Left ventricle myocardium inferior (tissue), 1 donor: ENCODE results near the gene CLSTN2. TPM values are rescaled to one million over a fixed set of nuclear protein-coding genes. Genes with fewer than 3 reads are reported as not detected.

Experiments used
- DNase-seq: peaks from one replicate; pipeline ENCODE4 v3.0.0-alpha.2; 2020
- H3K27ac ChIP-seq: fragments of 200-600 bp; replicated peaks from 2 replicates; pipeline ENCODE4 v1.8.0; 2021
- H3K27me3 ChIP-seq: fragments of 200-600 bp; 2 replicates; pipeline ENCODE4 v1.8.0; 2021; ENCODE audit warnings: low read depth
- H3K36me3 ChIP-seq: fragments of 200-600 bp; 2 replicates; pipeline ENCODE4 v1.8.0; 2021
- H3K4me1 ChIP-seq: fragments of 200-600 bp; 2 replicates; pipeline ENCODE4 v1.8.0; 2021
- H3K4me3 ChIP-seq: fragments of 200-600 bp; 2 replicates; pipeline ENCODE4 v1.8.0; 2021; ENCODE audit warnings: mild to moderate bottlenecking, moderate library complexity
- H3K9me3 ChIP-seq: fragments of 200-600 bp; replicated peaks from 2 replicates; pipeline ENCODE4 v1.8.0; 2021
- intact Hi-C: fragments of 100-400 bp; cut with micrococcal nuclease; formaldehyde crosslinking; loops from one replicate; pipeline ENCODE4 v1.11.0; 2022
- total RNA-seq: library from RNA; stranded (reverse); fragmentation: NEBNext Ultra II Directional; extraction: Animal tissue kit (Norgen Biotek cat#: 25700); gene quantifications from one replicate; pipeline ENCODE4 v1.2.1, GENCODE V29; 2021
- TF ChIP-seq, protein P1 (sequence below): fragments of 200-600 bp; IDR thresholded peaks from 2 replicates; pipeline ENCODE4 v1.8.0; 2021; ENCODE audit warnings: antibody characterized with exemption, mild to moderate bottlenecking, borderline replicate concordance
- donor health status: DM: no; HTN: yes; CAD: no; lungs with severe emphysema.

CLSTN2 gene
- total RNA-seq, 1 donor from 2014 or later: 7.0 TPM

DNA sequence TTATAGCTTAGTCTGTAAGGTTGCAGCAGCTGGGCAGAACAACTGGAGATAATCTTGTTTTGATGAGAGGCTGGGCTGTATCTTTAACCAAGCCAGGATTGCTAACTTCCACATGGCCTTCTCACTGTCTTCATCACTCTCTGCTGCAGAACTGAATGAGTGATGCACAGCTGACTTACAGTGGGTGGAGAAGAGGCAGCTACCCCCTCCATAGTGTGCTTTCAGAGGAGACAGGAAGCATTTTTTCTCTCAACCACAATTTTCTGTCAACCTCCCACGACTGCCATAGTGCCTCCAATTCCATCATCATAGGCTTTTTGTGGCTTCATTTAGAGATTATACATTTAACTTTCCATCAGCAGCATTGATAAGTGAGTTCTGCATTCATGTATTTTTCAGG, 168.2 kb downstream of the CLSTN2 start:
- H3K27ac ChIP-seq: no peak overlapping the region
- DNase-seq: no peak
- H3K4me3 ChIP-seq: no peak overlapping the region
- H3K4me1 ChIP-seq: no peaks in the 10 kb centered on the region
- no peaks in the 10 kb centered on the region for H3K27me3 ChIP-seq
- H3K9me3 ChIP-seq: no peaks in the 10 kb centered on the region
- TF ChIP-seq, protein P1, sequence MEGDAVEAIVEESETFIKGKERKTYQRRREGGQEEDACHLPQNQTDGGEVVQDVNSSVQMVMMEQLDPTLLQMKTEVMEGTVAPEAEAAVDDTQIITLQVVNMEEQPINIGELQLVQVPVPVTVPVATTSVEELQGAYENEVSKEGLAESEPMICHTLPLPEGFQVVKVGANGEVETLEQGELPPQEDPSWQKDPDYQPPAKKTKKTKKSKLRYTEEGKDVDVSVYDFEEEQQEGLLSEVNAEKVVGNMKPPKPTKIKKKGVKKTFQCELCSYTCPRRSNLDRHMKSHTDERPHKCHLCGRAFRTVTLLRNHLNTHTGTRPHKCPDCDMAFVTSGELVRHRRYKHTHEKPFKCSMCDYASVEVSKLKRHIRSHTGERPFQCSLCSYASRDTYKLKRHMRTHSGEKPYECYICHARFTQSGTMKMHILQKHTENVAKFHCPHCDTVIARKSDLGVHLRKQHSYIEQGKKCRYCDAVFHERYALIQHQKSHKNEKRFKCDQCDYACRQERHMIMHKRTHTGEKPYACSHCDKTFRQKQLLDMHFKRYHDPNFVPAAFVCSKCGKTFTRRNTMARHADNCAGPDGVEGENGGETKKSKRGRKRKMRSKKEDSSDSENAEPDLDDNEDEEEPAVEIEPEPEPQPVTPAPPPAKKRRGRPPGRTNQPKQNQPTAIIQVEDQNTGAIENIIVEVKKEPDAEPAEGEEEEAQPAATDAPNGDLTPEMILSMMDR: no peak
- intact Hi-C loops: no loop called here
- no peaks in the 10 kb centered on the region for H3K36me3 ChIP-seq

DNA sequence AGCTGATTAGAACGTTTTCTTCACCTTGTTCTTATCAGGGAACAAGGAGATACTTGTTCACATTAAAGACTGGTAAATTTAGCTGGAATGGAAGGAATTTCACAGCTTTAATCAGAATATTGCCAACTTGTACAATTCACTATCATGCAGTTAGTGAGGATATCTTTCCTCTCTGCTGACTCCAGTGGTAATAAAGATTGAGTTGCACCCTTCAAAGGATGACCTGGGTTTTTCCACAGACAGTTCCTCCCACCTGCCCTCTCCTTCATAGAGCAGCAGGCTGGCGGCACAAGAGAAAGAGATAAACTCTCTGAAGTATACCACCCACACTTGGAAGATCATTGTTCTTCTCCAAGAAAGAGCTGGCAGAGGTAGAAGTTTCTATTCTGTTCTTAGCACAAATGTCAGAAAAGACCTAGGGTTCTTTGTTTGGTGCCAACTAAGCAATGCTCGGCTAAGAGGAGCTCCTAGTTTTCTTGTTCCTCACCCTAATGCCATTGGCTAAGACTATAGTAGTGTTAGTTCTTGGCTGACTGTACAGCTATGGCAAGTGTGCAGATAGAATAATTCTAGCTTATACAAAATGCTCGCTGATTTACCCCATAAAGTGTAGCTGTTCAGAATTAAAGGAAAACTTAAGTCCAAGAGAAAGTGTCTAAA, 169.1 kb downstream of the CLSTN2 start:
- Histone ChIP-seq H3K36me3 (no peaks in the 10 kb centered on the region), H3K27me3 (peaks cover under 1% of the 10 kb centered on the region), H3K27ac (no peak overlapping the region), H3K4me3 (no peak overlapping the region), H3K9me3 (no peaks in the 10 kb centered on the region), H3K4me1 (no peaks in the 10 kb centered on the region)
- intact Hi-C loops: no loop called here
- DNase-seq: no peak
- TF ChIP-seq, protein P1: no peak

DNA sequence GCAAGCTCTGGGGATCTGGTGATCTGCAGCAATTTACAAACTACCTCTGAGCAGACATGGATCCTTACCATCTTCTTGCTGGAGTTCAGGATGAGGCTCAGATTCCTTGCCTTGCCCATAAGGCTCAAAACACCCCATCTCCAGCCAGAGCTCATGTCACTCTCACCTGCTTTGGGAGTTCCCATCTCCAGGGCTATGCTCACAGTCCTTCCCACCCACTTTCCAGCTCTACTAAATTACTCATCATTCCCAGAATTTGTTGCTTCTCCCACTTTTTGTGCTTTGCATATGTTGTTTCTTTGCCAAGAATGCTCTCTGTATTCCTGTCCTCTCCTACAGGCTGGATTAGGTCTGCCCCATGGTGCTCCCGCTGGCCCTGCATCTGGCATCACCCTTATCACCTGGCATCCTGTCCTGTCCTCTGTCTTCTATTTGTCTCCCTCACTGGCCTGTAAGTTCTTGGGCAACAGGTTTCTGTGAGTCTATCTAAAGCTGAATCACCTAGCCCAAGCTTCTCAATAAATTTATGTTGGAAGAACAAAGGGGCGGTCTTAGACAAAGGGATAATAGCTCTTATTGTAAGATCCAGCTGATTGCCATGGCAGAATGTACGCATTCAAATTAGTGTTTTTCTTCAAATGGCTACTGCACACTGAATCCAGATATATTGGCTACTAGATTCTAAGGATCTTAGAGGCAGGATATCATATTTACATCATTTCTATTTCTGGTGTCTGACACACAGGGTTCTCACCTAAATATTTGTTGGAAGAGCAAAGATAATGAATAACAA, 179.2 kb downstream of the CLSTN2 start:
- DNase-seq: no peak

DNA sequence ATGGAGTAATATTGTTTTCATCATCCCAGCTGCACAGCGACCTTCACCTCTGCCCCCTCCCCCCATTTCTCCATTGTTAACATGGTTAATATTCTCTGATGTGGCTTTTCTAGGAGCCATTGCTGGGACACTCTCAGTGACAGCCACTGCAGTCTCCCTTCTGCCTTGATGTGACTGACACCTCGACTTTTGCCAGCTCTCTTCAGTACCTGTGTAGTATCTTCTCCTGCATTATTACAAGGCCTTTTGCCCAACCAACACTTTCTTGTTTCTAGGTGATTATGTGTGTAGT, 179.8 kb downstream of the CLSTN2 start:
- Histone ChIP-seq H3K27me3 (no peaks in the 10 kb centered on the region), H3K4me1 (no peaks in the 10 kb centered on the region), H3K36me3 (no peaks in the 10 kb centered on the region), H3K4me3 (no peak overlapping the region), H3K9me3 (no peaks in the 10 kb centered on the region), H3K27ac (no peak overlapping the region)
- intact Hi-C loops: no loop called here
- DNase-seq: no peak
- TF ChIP-seq, protein P1: no peak

More for the DNA sequence above, 179.2 kb downstream of the CLSTN2 start:
- Histone ChIP-seq H3K9me3 (no peaks in the 10 kb centered on the region), H3K27ac (no peak overlapping the region), H3K4me3 (no peak overlapping the region), H3K27me3 (peaks cover 2% of the 10 kb centered on the region), H3K4me1 (no peaks in the 10 kb centered on the region), H3K36me3 (no peaks in the 10 kb centered on the region)
- TF ChIP-seq, protein P1: no peak
- intact Hi-C loops: no loop called here

DNA sequence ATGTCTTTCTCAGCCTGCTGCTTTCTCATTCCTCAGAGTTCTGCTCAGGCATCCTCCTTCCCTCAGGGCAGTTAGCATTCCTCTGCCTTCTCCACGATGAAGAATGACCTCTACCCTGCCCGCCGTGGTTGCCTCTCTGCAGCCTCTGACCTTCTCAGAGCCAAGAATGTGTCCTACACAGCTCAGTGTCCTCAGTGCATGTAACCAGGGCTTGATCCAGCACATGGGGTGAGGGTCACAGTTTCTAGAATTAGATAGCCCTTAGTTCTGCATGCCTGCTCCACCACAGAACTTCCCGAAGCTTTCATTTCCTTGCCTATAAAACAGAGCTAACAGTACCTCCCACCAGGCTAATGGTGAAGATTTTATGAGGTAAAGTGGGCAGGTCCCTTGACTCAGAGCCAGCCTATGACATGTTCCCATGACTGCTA, 182.1 kb downstream of the CLSTN2 start:
- Histone ChIP-seq H3K9me3 (no peaks in the 10 kb centered on the region), H3K4me1 (no peaks in the 10 kb centered on the region), H3K36me3 (no peaks in the 10 kb centered on the region), H3K27ac (no peak overlapping the region), H3K27me3 (no peaks in the 10 kb centered on the region), H3K4me3 (no peak overlapping the region)
- TF ChIP-seq, protein P1: no peak
- intact Hi-C loops: no loop called here
- no peak for DNase-seq
